GM21723 (cell line): ENCODE data around the gene EXOC8.

Source experiments
- ATAC-seq: cut with Tn5 transposase; IDR thresholded peaks from one replicate; pipeline ENCODE4 v1.9.1; 2021; ENCODE audit warnings: mild to moderate bottlenecking, moderate library complexity; ENCODE audit not compliant: unreplicated experiment

Gene EXOC8

DNA sequence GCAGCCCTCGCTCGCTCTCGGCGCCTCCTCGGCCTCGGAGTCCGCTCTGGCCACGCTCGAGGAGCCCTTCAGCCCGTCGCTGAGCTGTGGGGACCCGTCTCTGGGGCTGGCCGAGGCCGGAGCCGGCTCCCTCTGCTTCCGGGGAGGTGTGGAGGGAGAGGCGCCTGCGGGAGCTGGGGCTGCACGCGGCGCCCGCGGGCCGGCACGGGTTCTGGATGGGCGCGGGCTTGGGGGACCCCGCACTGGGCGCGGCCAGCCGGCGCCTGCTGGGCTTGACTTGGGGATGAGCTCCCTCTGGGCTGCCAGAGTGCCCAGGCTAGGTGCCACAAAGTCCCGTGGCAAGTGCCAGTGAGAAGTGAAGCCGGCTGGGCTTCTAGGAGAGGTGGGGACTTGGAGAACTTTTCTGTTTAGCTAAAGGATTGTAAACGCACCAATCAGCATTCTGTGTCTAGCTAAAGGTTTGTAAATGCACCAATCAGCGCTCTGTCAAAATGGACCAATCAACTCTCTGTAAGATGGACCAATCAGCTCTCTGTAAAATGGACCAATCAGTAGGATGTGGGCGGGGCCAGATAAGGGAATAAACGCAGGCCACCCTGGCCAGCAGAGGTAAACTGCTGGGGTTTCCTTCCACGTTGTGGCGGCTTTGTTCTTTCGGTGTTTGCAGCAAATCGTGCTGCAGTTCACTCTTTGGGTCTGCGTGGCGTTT, 20.2 kb downstream of the EXOC8 start:
- ATAC-seq = no peak

DNA sequence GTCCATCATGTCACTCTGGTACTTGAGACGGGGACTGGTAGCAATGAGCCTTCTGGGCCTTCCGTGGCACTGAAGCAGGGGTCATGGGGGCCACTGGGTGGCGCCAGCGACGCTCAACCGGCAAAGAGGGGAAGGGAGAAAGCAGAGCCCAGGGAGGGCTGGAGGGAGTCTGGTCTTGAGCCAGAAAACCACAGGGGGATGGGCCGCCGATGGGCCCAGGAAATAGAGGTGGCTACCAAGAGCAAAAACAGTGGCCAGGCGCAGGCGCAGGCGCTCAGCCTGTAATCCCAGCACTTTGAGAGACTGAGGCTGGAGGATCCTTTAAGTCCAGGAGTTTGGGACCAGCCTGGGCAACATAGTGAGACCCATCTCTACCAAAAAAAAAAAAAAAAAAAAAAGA, 21.8 kb downstream of the EXOC8 start:
- ATAC-seq = peak; percentile 87

DNA sequence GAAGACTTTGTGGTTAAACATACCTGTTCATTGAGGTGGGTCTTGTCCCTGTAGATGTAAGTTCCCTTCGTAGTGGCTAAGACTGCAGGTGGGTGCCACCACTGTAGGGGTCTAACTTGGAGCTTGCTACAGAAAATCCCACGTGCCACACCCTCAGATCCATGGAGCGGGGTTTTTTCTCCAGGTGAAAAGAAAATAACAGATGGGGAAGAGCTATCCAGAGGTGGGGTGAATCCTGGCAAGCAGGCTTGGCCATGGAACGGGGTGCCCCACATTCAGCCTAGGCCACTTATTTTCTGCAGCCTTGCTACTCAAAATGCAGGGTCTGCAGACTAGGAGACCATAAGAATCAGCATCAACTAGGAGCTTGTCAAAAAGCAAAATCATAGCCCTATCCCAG, 24.0 kb downstream of the EXOC8 start:
- ATAC-seq = no peak

DNA sequence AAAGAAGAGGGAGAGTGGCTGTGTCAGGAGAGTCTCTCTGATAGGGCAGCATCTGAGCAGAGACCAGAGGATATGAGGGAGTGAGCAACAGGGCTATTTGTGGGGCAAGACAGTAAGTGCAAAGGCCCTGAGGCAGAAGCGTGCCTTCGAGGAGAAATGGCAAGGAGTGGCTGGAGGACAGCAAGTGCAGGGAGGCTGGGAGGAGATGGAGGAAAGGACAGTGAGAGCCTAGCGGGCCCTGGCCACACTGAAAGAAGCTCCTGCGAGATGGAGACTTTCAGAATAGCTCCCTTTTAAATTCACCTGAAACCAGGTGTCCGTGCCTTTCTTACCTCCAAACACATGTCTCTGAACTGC, 25.2 kb downstream of the EXOC8 start:
- no peak for ATAC-seq

DNA sequence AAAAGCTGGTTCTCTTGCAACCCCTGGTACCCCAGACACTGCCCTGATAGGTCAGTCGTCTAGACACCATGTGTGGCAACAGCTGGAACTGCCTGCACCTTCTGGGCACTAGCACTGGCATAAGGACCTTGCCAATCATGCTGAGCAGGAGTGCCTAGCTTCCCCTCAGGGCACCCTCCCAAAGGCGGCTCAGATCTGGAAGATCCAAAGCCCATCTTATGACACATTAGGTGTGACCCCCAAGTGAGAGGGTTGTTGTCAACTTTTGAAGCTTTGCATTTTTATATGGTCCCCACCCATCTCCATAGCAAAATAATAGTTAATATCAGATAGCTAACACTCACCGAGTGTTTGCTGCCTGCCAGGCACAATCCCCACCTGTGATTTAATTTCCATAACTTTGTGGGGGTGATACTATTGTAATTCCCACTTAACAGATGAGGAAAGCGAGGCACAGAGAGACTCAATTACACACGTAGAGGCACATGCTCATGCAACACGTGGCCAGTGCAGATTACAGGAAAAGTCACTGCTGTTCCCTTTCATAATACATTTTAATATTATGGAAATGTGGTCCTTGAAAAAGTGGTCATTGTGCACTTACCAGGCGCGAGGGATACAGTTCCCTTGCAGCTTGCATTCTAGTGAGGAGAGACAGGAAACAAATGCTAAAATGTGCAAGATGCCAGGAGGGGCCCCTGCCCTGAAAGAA, 25.8 kb downstream of the EXOC8 start:
- no peak for ATAC-seq

DNA sequence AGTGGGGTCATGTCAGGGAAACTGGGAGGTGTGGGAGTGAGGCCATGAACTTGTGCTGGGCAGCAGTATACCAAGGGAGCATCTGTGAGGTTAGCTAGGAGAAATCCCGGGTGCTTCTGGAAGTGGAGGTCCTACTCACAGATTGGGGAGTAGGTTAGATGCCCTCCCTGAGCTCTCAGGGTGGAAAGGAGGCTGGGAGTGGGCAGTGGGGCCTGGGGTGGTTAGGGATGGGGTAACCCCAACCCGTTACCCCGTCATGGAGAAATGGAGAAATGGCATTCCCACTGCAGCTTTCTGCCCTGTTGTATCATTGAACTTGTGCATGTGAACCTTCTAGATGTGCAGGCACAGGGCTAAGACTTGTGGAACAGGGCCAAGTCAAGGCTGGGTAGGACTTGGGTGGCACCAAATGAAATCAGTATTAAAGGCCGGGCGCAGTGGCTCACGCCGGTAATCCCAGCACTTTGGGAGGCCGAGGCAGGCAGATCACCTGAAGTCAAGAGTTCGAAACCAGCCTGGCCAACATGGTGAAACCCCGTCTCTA, 27.2 kb downstream of the EXOC8 start:
- no peak for ATAC-seq

- no peak for ATAC-seq
Measured at GRCh38 chr1:231301990-231302389, 35.7 kb downstream of the EXOC8 start.

DNA sequence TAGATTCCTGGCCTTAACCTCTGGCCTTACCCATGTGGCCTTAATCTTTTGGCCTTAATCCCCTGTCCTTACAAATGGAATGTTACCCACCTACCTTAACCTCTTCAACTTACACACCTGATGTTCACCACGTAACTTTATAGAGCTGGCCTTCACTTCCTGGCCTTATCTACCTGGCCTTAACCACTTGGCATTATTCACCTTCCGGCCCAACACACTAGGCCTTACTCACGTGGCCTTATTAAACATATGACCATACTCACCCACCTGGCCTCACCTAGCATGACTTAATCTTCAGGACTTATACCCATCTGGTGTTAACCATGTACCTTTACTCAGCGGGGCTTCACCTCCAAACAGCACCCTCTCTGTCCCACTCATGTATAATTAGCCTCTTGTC, 41.7 kb downstream of the EXOC8 start:
- no peak for ATAC-seq

- no peak for ATAC-seq
Measured at GRCh38 chr1:231286603-231287002, 51.0 kb downstream of the EXOC8 start.

- no peak for ATAC-seq
Measured at GRCh38 chr1:231284441-231284840, 53.2 kb downstream of the EXOC8 start.
